Stimulated activated CD4-positive, alpha-beta T cell treated with anti-CD3 and anti-CD28 coated beads, Interleukin-4, amount 100 ng/mL, for 48 hours (primary cell): ENCODE results near the gene ATG10.
"Not testable (repeated sequence)": the region's sequence is repeated elsewhere in the genome, so short reads cannot be mapped to it uniquely, and the experiment has no call there.

Source experiments
- DNase-seq, 2 donors: peaks; one replicate each; pipeline ENCODE4 v3.0.0-alpha.2; 2020; ENCODE audit warnings: low read depth in 2 of 2

The ATG10 gene

DNA sequence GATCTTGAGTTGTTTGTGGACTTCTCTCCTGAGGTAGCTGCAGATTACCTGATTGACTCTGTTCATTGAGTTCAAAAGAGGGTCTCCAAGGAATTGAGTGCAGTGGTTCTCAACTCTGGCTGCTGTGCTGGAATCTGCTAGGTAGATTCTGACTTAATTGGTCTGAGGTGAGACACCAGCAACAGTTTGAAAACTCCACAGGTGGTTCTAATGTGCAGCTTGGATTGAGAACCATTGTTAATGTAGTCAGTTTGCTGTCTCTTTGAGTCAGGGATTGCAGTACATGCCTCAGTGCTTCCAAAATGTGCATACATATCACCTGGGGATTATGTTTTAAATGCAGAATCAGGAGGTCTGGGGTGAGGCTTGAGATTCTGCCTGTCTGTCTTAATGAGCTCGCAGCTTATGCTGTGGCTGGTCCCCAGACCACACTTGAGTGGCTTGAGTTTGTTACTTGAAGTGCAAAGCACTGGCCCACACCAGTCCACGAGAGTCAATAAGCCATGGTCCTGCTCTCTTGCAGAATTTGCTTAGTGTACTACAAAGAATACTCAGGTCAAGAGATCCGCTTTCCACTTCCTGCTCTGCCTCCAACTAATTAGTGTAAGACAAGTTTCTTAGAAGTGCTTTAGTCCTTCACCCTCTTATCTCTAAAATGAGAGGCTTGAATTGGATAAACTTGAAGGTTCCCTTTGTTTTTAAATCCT, 82.3 kb downstream of the ATG10 start:
- DNase-seq: no peak

DNA sequence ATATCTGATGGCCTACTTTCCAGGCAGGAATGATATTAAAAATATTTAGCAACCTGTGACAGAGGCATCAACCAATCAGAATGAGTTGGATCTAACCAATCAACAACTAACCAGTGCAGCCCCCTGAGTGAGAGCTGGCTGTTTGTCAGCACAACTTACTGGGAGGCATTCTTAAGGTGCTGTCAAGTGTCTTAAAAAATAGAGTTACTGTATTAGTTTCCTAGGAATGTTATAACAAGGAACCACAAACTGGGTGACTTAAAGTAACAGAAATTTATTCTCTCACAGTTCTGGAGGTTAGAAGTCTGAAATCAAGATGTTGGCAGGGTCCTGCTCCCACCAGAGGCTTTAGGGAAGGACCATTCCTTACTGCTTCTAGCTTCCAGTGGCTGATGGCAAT, 85.2 kb downstream of the ATG10 start:
- DNase-seq: no peak

DNA sequence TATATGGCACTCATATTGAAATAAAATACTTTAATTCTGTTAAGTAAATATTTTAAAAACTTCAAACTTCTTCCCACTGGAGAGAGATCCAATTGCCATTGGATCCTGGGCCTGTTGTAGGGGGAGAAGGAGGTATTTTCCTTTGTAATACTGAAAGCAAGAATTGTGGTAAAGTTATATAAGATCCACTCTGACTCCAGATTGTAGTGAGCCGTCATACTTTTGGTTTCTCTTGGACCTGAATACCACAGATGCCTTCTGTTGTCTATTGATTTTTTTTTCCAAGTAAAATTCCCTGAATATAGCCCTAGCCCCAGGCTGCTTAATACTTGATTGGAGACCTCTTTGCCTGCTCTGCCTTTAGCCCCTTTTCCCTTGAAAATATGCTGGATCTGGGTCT, 86.9 kb downstream of the ATG10 start:
- DNase-seq: no peak

DNA sequence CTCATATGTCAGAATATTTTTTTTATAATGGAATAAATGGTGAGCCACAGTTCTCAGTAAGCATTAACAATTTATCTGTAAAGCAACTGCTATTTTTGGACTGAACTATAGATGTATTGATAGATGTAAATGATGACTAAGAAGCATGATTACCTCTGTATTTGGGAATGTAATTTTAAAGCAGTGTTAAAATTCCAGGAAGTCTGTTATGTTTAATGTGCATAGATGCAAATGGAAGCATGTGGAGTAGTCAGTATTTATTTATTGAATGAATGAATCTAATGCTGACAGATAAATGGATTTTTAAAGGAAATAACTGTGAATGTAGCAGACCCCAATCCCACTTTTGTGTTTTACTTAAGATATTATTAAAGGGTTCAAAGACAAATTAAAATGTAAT, 95.0 kb downstream of the ATG10 start:
- no peak for DNase-seq

DNA sequence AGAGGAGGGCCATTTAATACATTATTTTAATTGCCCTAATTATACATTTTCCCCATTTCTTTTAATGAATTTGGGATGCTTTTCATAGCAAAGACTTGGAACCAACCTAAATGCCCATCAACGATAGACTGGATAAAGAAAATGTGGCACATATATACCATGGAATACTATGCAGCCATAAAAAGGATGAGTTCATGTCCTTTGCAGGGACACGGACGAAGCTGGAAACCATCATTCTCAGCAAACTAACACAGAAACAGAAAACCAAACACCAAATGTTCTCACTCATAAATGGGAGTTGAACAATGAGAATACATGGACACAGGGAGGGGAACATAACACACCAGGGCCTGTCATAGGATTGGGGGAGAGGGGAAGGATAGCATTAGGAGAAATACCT, 96.2 kb downstream of the ATG10 start:
- DNase-seq: not testable (repeated sequence)

DNA sequence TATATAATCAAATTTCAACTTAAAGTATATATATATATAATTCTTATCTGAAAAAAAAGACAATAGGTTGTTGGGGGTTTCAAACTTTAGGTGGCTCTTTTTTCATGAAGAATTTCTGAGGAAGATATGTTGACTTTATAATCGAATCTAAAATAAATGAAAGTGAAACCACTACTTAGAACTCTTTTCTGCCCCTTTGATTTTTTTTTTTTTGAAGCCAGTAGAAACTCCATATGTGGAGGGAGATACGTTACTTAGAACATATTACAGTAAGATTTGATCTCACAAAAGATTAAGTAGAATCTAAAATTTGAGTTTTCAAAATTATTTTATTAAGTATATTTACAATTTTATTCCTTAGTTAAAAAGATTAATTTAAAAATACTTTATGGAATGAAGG, 96.9 kb downstream of the ATG10 start:
- no peak for DNase-seq

DNA sequence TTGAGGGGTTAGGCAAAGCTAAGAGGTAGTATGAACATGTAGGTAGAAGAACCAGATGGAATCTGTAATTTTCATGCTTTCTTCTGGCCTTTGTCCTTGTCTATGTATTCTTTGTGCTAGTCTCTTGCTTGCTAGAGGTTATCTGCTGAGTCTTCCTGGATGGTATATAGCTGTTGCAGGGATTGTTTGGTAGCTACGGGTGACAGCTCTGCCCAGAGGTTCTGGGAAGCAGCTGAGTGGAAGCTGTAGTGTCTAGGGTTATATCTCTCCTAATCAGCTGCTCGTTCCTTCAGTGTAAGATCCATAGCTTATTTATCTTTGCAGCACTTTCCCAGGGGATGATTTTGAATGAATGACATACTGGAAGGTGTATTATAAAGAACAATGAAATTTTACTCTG, 100.3 kb downstream of the ATG10 start:
- DNase-seq: no peak

DNA sequence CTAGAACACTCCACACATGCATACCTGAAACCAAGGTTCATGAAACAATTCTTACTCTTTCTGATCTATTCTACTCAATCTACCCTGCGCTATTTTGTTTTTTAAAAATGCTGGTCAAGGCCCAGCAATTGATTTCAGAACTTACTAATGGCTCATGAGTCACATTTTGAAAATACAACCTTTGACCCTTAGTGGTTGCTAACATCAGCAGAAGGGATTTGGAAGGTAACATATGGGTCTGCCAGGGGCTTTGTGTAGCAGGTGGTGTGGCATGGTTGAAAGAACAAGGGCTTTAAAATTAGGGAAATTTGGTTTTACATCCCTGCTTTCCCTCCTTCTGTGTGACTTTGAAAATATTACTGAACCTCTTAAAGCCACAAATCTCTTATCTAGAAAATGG, 101.4 kb downstream of the ATG10 start:
- no peak for DNase-seq

DNA sequence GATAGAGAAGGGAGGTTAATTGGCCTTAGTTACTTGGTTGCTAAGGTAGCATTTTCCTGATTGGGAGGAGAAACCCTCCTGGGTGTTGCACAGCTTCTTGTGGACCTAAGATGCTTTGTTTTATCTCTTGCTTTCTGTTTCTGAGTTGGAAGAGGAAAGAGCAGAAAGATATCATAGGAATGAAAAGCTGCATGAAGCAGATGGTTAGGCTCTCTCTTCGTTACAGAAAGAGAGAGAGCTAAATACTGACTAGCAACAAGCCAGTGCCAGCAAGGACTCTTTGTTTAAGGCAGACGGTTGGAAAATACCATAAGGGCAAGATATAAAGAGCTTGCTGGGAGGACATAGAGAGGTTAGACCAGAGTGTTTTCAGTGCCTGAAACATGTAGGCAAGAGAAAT, 103.1 kb downstream of the ATG10 start:
- DNase-seq: no peak

DNA sequence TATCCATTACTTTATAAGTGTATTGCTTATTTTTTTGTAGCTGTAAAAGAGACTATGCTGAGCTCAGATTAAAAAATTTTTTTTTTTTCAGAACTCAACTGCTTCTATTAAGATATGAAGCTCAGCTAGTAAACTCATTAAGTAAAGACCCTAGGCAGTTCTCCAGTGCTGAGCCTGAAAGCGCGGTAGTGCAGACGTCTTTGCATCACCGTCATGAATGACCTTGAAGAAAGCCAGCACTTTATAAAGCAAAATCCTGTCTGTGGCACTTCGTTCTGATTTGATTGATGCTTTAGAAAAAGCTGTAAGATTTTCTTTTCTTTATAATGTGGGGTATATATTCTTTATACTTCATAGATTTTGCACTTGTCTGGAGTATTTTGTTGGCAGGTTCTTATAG, 105.7 kb downstream of the ATG10 start:
- DNase-seq: no peak

DNA sequence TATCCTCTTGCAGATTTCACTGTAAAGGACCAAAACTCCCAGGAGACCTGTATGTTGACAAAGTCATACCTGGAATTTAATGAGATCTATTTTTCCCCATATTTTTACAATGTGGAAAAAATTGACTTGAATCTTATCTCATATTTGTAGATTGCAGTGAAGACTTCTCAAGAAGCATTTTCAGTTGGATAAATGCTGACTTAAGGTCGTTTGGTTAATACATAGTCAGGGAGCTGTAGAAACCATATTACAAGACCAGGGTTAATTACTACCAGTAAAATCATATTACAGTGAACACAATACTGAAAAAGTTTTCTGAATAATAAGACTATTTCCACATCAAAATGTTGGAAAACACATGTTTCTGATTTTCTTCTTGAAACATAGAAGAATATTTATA, 119.8 kb downstream of the ATG10 start:
- DNase-seq: no peak

DNA sequence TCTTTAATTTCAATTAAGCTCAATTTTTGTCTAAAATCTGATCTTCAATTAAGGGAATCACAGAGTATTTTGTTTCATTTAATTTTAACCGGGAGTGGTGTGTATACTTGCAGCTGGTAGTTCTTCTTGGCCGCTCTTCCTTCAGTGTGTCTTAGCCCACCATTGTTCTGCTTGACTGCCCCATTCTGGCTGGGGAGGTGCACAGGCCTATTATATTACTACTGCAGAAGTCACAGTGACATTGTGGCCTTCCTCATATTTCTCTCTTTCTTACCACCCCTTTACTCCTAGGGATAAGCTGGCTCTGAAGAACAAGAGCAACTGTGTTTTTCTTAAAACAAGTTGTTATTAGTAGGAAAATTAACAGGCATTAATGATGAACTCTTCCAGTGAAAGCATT, 123.7 kb downstream of the ATG10 start:
- no peak for DNase-seq

DNA sequence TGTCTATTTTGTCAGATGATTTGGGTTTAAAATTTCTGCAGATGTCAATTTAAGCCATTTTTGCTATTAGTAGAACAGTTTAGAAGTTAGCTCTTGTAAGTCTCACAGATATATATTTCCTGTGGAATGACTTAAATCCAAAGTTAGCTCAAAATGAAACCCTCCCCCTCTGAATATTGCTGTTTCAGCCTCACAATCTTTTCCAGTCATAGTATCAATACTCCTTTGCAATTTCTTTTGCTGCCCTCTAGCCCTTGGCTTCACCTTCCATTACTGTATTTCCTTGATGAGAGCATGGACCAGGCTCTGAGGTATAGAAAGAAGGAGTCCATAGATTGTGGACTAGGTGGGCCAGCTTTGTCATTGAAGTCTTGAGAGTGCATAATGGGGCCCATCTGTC, 124.4 kb downstream of the ATG10 start:
- DNase-seq: no peak

DNA sequence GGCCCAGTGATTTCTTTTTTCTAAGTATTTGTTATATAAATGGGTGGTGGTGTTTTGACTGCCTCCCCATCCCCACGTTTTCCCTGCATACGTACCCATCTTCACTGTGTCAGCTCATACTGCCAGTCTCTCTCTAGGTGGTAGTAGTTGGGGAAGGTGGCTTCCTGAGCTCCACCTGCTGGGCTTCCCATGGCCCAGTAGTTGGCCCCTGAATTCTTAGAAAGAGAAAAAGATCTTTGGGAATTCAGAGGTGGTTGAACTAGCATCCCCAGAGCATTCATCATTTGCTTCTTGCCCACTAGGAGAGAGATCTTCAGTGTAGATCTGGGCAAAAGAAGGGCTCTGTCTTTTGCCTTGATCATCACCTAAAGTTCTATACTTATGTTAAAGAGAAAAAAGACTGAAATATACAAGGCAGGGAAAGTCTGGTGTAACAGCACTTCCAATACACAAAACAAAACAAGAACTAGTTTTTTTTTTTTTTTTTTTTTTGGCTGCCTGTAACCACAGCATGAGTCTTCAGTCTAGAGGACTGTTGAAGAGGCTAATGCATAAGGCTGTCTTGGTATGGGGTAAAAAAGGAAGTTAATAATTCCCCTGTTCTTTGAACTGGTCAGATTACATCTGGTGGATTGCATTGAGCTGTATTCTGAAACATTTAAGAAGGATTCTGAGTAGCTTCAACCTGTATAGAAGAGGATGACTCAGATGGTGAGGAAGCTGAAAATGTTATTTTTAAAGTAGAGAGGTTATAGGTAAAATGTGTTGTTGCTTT, 128.7 kb downstream of the ATG10 start:
- DNase-seq: no peak

DNA sequence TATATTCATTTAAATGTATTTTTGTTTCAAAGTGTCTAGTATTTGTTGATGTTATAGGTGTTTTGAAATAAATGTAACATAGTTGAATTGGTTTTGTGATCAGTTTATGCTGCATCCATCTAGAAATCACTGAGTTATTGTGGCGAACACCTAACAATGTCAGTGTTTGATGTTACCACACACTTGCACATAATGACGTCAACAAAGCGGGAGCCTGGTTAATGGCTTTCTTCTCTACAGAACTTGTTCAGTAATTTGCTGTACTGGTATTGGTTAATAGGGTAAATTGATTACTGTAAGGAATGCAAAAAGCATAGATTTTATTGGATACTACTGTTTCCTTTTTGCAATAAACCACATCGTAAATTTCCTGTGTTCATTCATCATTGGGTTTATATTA, 133.0 kb downstream of the ATG10 start:
- no peak for DNase-seq

DNA sequence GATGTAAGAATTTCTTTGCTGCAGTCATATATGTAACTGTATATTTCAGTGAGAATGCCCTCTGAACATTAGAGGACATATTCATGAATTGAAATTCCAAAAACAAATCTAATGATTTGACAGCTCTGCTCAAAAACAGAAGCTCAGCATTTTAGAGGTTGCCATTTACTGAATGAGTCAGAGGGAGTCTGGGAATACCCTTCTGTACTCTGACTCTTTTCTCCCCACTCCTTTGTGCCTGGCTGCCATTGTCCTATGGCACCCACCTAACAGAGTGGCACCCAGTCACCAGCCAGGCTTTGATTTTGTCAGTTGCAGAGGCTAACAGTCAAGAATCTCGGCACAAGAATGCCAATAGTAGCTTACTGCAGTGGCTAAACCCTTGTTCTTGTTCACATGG, 133.6 kb downstream of the ATG10 start:
- no peak for DNase-seq

DNA sequence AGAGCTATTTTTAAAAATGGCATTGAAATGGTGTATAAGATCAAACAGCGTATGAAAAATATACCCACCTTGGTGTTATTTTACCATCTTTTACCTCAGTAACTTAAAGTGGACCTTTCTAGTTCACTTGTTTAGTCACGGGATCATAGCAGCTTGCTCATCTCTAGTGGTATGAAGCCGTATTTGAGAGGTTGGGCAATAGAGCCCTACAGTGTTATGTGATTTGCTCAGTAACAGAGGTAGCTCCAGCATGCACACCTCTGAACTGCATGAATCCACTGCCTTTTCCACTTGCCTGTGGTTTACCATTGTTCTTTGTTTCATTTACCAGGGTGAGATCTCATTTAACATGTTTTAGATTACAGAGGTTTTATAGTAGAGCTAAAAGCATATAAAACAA, 134.4 kb downstream of the ATG10 start:
- DNase-seq: no peak

DNA sequence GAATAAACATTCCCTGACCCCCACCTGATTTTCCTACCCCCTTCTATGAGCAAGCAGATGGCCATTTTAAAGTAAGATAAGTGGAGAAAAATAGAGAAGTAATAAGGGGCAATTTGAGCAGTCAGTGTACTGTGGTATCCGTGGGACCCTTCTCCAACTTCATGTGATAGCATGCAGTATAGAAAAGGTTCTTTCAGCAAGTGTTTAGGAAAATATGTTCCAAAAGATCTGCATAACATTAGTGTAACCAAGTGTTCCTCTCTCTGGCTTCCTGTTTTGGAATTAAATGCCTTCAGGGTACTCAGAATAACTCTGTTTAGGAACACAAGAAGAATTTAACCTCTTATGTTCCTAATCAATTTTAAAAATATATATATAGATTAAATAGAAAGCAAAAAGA, 134.9 kb downstream of the ATG10 start:
- DNase-seq: no peak

DNA sequence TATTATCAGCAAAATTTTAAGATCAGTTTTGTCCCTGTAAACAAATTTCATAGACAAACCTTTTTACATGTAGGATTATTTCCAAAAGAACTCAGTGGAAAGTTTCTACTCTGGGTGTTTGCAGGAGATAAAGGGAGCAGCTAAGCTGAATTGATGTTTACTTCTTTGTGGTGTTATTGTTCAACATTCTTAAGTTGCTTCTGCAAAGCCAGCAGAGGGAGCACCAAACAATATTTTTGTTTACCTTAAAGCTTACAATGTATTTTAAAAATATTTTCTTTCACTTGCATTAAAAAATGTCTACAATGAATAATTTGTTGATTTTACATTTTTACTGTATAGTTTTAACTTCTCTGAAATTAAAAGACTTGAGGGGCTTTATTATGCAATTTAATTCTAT, 135.4 kb downstream of the ATG10 start:
- DNase-seq: no peak

DNA sequence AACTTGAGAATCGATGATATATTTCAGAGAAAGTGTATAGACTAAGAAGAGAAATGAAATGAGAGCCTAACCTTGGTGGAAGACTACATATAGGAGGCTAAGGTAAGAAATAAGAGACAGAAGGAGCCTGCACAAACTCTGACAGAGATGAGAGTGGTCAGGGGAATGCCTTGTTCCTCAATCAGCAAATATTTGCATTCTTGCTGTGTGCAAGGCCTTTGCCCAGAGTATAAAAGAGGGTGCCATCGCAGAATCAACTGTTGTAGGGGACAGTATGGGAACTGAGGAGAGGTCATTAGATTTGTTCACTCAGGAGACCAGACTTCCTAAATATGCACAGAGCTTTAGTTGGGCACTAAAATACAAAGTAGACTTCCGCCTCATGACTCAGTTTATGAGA, 137.2 kb downstream of the ATG10 start:
- no peak for DNase-seq

DNA sequence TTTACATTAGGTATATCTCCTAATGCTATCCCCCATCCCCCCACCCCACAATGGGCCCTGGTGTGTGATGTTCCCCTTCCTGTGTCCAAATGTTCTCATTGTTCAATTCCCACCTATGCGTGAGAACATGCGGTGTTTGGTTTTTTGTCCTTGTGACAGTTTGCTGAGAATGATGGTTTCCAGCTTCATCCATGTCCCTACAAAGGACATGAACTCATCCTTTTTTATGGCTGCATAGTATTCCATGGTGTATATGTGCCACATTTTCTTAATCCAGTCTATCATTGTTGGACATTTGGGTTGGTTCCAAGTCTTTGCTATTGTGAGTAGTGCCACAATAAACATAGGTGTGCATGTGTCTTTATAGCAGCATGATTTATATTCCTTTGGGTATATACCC, 138.1 kb downstream of the ATG10 start:
- not testable (repeated sequence) for DNase-seq

DNA sequence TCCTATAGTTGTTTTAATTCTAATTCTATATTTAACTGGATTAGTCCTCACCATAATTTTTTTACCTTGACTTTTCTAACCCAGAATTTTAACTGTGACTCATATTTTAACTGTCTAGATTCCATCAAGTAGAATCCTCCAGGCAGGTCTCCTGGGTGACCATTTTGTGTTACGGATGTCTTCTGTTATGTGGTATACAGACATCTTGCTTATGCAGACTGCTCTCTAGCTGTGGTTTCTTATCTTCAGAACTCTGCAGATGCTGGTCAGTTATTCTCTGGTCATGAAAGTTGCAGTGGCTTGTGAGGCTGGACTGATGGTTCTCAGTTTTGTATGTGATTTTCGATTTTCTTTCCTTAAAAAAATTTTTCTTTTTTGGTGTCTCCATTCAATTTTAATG, 139.4 kb downstream of the ATG10 start:
- DNase-seq: no peak

DNA sequence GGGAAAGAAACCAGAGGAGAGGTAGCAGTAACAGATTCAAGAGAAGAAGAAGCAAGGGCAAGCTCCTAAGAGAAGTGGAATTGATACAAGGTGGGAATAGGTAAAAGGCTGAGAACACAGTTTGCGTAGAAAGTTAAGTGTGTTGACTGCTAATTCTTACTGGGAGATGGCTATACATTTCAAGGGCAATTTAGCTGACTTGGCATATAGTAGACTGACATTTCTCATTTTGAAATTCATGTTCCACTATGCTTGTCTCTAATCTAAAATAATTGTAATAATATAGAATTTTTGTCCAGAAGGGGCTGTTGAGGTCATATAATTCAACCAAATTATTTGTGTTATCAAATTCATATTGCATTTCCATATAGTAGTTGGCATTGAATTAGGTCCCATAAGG, 144.0 kb downstream of the ATG10 start:
- DNase-seq: no peak

DNA sequence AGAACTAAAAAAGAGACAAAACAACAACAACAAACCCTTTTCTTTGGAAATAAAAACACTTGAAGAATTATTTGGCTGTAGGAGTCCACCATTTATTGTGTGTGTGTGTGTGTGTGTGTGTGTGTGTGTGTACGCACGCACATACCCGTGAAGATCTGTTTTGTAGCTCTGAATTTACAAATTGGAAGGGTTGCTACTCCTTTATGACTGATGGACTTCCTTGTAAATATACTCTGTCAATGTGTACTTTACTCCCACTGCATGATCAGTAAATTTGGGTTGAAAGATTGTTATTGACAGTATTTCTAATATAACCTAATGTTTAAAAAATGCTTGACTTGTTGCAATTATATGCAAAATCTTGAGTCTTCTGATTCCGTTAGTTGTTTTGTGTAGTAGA, 148.1 kb downstream of the ATG10 start:
- DNase-seq: no peak
